ENCODE data around the gene SWAP70. TPM values are rescaled to one million over a fixed set of nuclear protein-coding genes. Genes with fewer than 3 reads are reported as not detected.

The SWAP70 gene
- total RNA-seq, 1 experiment from 2014 or later: 21.1 TPM

- H3K27me3 ChIP-seq (replicated peaks; ENCODE audit: insufficient read depth, low read depth, low read length, poor library complexity): no peaks in the 10 kb centered on the region
- TF ChIP-seq CTCF (conservative IDR thresholded peaks at IDR 0.05; ENCODE audit: low read depth, low read length) (no peak), EZH2 (IDR thresholded peaks at IDR 0.05; ENCODE audit: borderline replicate concordance, low read depth, low read length, poor library complexity, severe bottlenecking) (no peak)
- H3K9me3 ChIP-seq (ENCODE audit: low read depth, low read length, poor library complexity, severe bottlenecking): no peaks in the 10 kb centered on the region
- no peak for DNase-seq (ENCODE audit: low spot score)
- intact Hi-C loops (cut with micrococcal nuclease; ENCODE audit: unreplicated experiment): no loop called here
- H3K27ac ChIP-seq (ENCODE audit: low read depth, low read length, poor library complexity, severe bottlenecking): no peak overlapping the region
- CTCF ChIA-PET: no interaction called here
- no TSS peak for BruUV-seq (replicated peaks)
- no peaks in the 10 kb centered on the region for H3K36me3 ChIP-seq (ENCODE audit: insufficient read depth, low read length, poor library complexity, severe bottlenecking)
- POLR2A ChIA-PET (ENCODE audit: low non-redundant PET): no interaction called here
- no peaks in the 10 kb centered on the region for H3K4me1 ChIP-seq (ENCODE audit: insufficient read depth, low read length, poor library complexity, severe bottlenecking)
- no peak overlapping the region for H3K4me3 ChIP-seq (ENCODE audit: low read depth, low read length, poor library complexity, severe bottlenecking)
These were observed 20.1 kb upstream of the SWAP70 start for GRCh38 chr11:9643751-9644150.

GRCh38 chr11:9645881-9646280 lies 18.0 kb upstream of the SWAP70 start:
- Histone ChIP-seq H3K27ac (ENCODE audit: low read depth, low read length, poor library complexity, severe bottlenecking) (no peak overlapping the region), H3K4me3 (ENCODE audit: low read depth, low read length, poor library complexity, severe bottlenecking) (no peak overlapping the region), H3K27me3 (replicated peaks; ENCODE audit: insufficient read depth, low read depth, low read length, poor library complexity) (no peaks in the 10 kb centered on the region), H3K9me3 (ENCODE audit: low read depth, low read length, poor library complexity, severe bottlenecking) (no peaks in the 10 kb centered on the region), H3K4me1 (ENCODE audit: insufficient read depth, low read length, poor library complexity, severe bottlenecking) (no peaks in the 10 kb centered on the region), H3K36me3 (ENCODE audit: insufficient read depth, low read length, poor library complexity, severe bottlenecking) (no peaks in the 10 kb centered on the region)
- ChIA-PET POLR2A (ENCODE audit: low non-redundant PET) (no interaction called here), CTCF (no interaction called here)
- no peak for TF ChIP-seq EZH2 (IDR thresholded peaks at IDR 0.05; ENCODE audit: borderline replicate concordance, low read depth, low read length, poor library complexity, severe bottlenecking)
- no peak for DNase-seq (ENCODE audit: low spot score)
- intact Hi-C loops (cut with micrococcal nuclease; ENCODE audit: unreplicated experiment): no loop called here
- BruUV-seq (replicated peaks): no TSS peak

GRCh38 chr11:9646324-9646723 lies 17.6 kb upstream of the SWAP70 start:
- TF ChIP-seq EZH2 (IDR thresholded peaks at IDR 0.05; ENCODE audit: borderline replicate concordance, low read depth, low read length, poor library complexity, severe bottlenecking) (no peak), CTCF (conservative IDR thresholded peaks at IDR 0.05; ENCODE audit: low read depth, low read length) (no peak)
- POLR2A ChIA-PET (ENCODE audit: low non-redundant PET): no interaction called here
- no TSS peak for BruUV-seq (replicated peaks)
- Histone ChIP-seq H3K27me3 (replicated peaks; ENCODE audit: insufficient read depth, low read depth, low read length, poor library complexity) (no peaks in the 10 kb centered on the region), H3K36me3 (ENCODE audit: insufficient read depth, low read length, poor library complexity, severe bottlenecking) (no peaks in the 10 kb centered on the region), H3K27ac (ENCODE audit: low read depth, low read length, poor library complexity, severe bottlenecking) (no peak overlapping the region), H3K4me1 (ENCODE audit: insufficient read depth, low read length, poor library complexity, severe bottlenecking) (no peaks in the 10 kb centered on the region), H3K4me3 (ENCODE audit: low read depth, low read length, poor library complexity, severe bottlenecking) (no peak overlapping the region), H3K9me3 (ENCODE audit: low read depth, low read length, poor library complexity, severe bottlenecking) (no peaks in the 10 kb centered on the region)
- CTCF ChIA-PET: no interaction called here
- intact Hi-C loops (cut with micrococcal nuclease; ENCODE audit: unreplicated experiment): no loop called here
- no peak for DNase-seq (ENCODE audit: low spot score)

GRCh38 chr11:9651481-9651880 lies 12.4 kb upstream of the SWAP70 start:
- CTCF ChIA-PET: no interaction called here
- TF ChIP-seq CTCF (conservative IDR thresholded peaks at IDR 0.05; ENCODE audit: low read depth, low read length) (no peak), EZH2 (IDR thresholded peaks at IDR 0.05; ENCODE audit: borderline replicate concordance, low read depth, low read length, poor library complexity, severe bottlenecking) (no peak)

More at GRCh38 chr11:9651481-9651880, 12.4 kb upstream of the SWAP70 start:
- Histone ChIP-seq H3K9me3 (ENCODE audit: low read depth, low read length, poor library complexity, severe bottlenecking) (peaks cover 6% of the 10 kb centered on the region), H3K27me3 (replicated peaks; ENCODE audit: insufficient read depth, low read depth, low read length, poor library complexity) (no peaks in the 10 kb centered on the region), H3K4me3 (ENCODE audit: low read depth, low read length, poor library complexity, severe bottlenecking) (no peak overlapping the region), H3K4me1 (ENCODE audit: insufficient read depth, low read length, poor library complexity, severe bottlenecking) (no peaks in the 10 kb centered on the region), H3K36me3 (ENCODE audit: insufficient read depth, low read length, poor library complexity, severe bottlenecking) (no peaks in the 10 kb centered on the region), H3K27ac (ENCODE audit: low read depth, low read length, poor library complexity, severe bottlenecking) (no peak overlapping the region)
- POLR2A ChIA-PET (ENCODE audit: low non-redundant PET): no interaction called here
- DNase-seq (ENCODE audit: low spot score): no peak
- intact Hi-C loops (cut with micrococcal nuclease; ENCODE audit: unreplicated experiment): no loop called here
- BruUV-seq (replicated peaks): no TSS peak
